GM19328 (cell line): ENCODE results near the gene GLYATL2.

Source experiments
- ATAC-seq: cut with Tn5 transposase; IDR thresholded peaks from one replicate; pipeline ENCODE4 v1.9.1; 2021; ENCODE audit warnings: mild to moderate bottlenecking, moderate library complexity; ENCODE audit not compliant: unreplicated experiment

Gene GLYATL2

DNA sequence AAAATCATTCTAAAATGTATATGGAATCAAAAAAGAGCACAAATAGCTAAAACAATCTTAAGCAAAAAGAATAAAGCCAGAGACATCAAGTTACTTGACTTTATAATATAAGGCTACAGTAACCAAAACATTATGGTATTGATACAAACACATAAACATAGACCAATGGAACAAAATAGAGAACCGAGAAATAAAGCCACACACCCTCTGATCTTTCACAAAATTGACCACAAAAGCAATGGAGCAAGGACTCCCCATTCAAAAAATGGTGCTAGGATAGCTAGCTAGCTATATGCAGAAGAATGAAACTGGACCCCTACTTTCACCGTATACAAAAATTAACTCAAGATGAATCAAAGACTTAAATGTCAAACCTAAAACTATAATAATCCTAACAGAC lies 43.2 kb downstream of the GLYATL2 start:
- ATAC-seq, result no peak

- ATAC-seq, result no peak
Observed at GRCh38 chr11:58796333-58796732, 48.2 kb downstream of the GLYATL2 start.

GRCh38 chr11:58788355-58789023 lies 56.0 kb downstream of the GLYATL2 start:
- peak; percentile 80 for ATAC-seq

- ATAC-seq, result peak; percentile 18
Observed at GRCh38 chr11:58787903-58788302, 56.6 kb downstream of the GLYATL2 start.

- ATAC-seq, result no peak
Observed at GRCh38 chr11:58786693-58787092, 57.8 kb downstream of the GLYATL2 start.

DNA sequence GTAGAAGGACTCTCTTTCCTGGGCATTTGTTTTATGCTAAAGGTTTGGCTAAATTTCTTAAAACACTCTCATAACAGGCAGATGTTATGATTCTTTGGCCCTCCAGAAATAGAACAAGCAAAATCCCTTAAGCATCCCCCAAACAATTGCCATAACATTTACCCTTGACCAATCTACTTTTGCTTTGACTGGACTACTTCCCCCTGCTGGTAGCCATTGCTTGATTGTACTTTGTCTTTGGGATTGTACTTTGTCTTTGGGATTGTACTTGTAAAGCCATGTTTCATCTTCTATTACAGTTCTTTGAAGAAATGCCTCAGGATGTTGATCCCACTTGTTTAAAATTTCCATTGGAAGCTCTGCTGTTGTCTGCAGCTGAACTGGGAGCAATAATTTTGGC lies 59.5 kb downstream of the GLYATL2 start:
- ATAC-seq, result no peak
